Sigmoid colon (tissue), 4 donors: ENCODE data around the gene POM121.
"Not testable (repeated sequence)": the region's sequence is repeated elsewhere in the genome, so short reads cannot be mapped to it uniquely, and the experiment has no call there.

ENCODE experiments used
- EP300 ChIP-seq, 4 donors: sonication (generic); formaldehyde crosslinking; IDR thresholded peaks; one replicate each; pipeline ENCODE4 v1.6.1; 2017; ENCODE audit warnings: antibody characterized with exemption in 4 of 4
- POLR2A ChIP-seq, 2 donors: fragments of 450-650 bp; IDR thresholded peaks; one replicate each; pipeline ENCODE4 v1.6.1; 2016; ENCODE audit warnings: antibody characterized with exemption in 2 of 2, mild to moderate bottlenecking in 2 of 2, moderate library complexity in 2 of 2
- TF ChIP-seq, protein P1 (sequence below), 4 experiments: fragments of 450-650 bp in 3 of 4; fragments of 200-600 bp in 1 of 4; IDR thresholded peaks; one replicate each; pipeline ENCODE4 v1.5.1; 2016 to 2019; ENCODE audit warnings: antibody characterized with exemption in 4 of 4, mild to moderate bottlenecking in 3 of 4, moderate library complexity in 2 of 4

DNA sequence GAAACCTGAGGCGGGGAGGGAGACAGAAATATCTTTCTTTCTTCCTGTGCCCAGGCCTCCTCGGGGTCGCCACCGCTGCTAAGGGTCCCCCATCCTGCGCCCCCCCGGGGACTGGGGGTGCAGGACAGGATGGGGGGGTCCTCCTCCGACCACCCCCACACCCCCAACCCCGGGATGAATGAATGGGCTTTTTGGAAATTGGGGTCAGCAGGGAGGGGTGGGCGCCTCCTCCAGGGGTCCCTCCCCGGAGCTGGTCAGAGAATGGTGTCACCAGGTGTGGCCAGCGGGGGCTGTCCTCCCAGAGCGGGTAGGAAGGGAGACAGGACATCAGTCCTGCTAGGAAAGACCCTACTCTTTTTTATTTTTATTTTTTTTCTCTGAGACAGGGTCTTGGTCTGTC, 51.5 kb downstream of the POM121 start:
- TF ChIP-seq, protein P1, sequence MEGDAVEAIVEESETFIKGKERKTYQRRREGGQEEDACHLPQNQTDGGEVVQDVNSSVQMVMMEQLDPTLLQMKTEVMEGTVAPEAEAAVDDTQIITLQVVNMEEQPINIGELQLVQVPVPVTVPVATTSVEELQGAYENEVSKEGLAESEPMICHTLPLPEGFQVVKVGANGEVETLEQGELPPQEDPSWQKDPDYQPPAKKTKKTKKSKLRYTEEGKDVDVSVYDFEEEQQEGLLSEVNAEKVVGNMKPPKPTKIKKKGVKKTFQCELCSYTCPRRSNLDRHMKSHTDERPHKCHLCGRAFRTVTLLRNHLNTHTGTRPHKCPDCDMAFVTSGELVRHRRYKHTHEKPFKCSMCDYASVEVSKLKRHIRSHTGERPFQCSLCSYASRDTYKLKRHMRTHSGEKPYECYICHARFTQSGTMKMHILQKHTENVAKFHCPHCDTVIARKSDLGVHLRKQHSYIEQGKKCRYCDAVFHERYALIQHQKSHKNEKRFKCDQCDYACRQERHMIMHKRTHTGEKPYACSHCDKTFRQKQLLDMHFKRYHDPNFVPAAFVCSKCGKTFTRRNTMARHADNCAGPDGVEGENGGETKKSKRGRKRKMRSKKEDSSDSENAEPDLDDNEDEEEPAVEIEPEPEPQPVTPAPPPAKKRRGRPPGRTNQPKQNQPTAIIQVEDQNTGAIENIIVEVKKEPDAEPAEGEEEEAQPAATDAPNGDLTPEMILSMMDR (IDR thresholded peaks at IDR 0.05), result not testable (repeated sequence)
- TF ChIP-seq POLR2A, EP300 (IDR thresholded peaks at IDR 0.05): not testable (repeated sequence)
